ENCODE measurements around the gene ANKRD20A1.
"Not testable (repeated sequence)": the region's sequence is repeated elsewhere in the genome, so short reads cannot be mapped to it uniquely, and the experiment has no call there.

The ANKRD20A1 gene

DNA sequence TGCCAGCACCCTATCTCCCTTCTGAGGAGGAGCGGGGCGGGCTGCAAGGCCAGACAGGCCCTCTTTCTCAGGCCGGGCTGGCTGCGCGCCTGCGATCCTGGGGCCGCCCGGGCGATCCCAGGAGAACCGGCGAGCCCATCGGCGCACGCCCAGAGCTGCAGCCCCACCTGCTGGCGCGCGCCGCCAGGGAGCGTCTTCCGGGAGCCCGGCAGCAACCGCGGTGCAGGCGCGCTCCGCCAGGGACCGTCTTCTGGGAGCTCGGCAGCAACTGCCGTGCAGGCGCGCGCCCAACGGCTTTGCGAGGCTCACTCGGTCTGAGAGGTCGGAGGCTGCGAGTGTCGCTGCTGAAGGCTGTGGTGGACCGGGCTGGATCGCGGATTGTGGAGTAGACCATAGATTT is at the start of gene ANKRD20A1:
Gene ANKRD20A1, plus strand, starts transcription at position 61 of the 400 bp plus-strand sequence. CDS start 496 bp downstream, outside the sequence.
- DNase-seq (ENCODE audit: low read depth in 2 of 2, low spot score in 1 of 2), result not testable (repeated sequence)

DNA sequence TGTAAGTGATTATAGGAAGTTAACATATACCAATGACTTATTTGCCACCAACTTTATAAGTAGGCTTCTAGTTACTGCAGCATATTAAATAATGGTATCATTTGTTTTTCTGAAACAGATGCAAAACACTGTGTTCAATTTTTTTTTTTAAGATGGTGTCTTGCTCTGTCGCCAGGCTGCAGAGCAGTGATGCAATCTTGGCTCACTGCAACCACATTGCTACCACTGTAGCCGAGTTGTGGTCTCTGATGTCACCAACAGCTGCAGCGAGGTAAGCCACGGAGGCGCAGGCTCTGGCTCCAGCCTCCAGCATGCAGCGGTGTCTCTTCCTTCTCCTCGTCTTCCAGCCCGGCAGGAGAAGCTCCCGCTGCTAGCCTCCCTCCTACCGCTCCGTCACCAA is 26.6 kb upstream of the ANKRD20A1 start:
- not testable (repeated sequence) for DNase-seq (ENCODE audit: low read depth in 2 of 2, low spot score in 1 of 2)
